HG03558 (cell line): Measurements from ENCODE around the gene PRKAA1.
"Not testable (repeated sequence)": the region's sequence is repeated elsewhere in the genome, so short reads cannot be mapped to it uniquely, and the experiment has no call there.

ENCODE experiments used
- ATAC-seq: cut with Tn5 transposase; IDR thresholded peaks from one replicate; pipeline ENCODE4 v1.9.1; 2021; ENCODE audit warnings: moderate number of reproducible peaks; ENCODE audit not compliant: unreplicated experiment; ENCODE audit errors: extremely low read depth

PRKAA1 gene

DNA sequence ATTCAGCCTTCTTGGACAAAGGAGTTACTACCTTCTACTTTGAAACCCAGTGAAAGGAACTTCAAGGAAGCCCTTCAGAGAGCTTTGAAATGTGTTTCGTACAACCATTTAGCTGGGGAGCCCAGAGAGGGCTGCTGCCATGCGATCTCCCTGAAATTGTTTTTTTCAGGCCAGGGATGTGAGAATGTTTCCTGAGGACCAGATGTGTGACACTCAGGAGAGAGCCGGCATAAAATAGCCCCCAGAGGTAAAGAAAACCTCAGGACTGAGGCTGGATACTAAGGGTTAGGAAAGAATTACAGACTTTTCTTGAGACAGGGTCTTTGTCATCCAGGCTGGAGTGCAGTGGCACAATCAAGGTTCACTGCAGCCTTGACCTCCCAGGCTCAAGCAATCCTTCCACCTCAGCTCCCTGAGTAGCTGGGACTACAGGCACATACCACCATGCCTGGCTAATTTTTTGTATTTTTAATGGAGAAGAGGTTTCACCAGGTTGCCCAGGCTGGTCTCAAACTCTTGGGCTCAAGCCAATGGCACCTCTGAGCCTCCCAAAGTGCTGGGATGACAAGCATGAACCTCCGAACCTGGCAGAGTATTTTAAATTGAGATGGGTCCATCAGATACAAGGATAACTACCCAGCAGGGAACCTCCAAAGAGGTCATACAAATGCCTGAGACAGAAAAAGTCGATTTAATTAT, 28.5 kb upstream of the PRKAA1 start:
- no peak for ATAC-seq

DNA sequence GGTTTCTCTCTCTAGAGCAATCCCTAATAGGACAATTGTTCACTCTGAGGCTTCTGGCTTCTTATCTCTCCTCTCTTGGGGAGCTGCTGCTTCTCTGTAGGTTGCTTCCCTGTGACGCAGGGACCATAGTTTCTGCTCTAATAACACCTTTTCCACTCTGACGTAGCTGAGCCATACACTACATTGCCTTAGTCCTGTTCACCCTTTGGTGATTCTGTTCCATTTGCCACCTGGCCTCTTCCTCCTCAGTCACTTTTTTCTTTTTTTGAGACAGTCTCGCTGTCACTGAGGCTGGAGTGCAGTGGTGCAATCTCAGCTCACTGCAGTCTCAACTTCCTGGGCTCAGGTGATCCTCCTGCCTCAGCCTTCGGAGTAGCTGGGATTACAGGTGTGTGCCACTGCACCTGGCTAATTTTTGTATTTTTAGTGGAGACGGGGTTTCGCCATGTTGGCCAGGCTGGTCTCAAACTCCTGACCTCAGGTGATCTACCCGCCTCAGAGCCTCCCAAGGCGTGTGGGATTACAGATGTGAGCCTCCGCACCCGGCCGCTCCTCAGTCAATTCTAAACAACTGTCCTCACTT, 27.4 kb upstream of the PRKAA1 start:
- ATAC-seq, result not testable (repeated sequence)

GRCh38 chr5:40823459-40823858, 25.3 kb upstream of the PRKAA1 start:
- no peak for ATAC-seq

DNA sequence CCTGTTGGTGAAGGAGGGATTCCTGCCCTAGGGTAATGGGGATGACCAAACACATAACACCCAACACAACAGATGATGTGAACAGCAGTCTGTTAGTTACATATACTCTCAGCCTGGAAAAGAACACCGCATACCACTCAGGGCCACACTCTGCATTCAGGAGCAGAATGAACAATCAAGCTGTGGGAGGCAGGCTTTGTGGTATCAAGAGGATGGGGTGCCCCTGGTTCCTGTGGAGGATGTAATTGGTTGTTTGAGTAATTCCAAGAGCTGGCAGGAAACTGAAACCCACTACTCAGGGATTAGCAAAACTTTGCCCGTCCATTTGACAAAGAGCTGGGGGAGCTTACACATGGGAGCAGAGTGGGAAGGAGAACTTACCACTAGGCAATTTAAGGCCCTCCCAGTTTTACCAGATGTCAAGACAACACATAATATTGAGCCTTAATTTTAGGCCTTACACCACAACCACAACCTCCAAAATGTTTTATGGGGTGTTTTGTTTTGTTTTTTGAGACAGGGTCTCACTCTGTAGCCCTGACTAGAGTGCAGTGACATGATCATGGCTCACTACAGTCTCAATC, 15.6 kb upstream of the PRKAA1 start:
- ATAC-seq, result no peak

- ATAC-seq, result no peak
Measured at GRCh38 chr5:40812125-40812524, 14.0 kb upstream of the PRKAA1 start.

- ATAC-seq, result no peak
Measured at GRCh38 chr5:40801771-40802562, 3.8 kb upstream of the PRKAA1 start.

DNA sequence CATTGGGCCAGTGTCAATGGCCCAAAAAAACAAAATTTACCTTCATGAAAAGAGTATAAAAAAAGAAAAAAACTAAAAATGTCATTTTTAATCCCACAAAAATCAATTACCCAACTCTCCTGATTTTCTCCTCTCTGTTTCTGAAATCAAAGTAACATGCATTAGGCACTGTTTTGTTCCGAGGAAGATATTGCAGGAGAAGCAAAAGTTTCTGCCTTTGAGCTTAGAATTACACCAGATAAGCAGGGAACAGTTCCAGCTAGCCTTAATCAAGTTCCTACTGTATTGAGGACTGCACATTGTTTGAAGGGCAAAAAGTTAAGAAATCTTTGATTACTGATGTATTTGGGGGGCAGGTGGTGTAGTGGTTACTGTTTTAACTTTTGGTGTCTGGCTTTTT, 1.1 kb upstream of the PRKAA1 start:
- no peak for ATAC-seq

DNA sequence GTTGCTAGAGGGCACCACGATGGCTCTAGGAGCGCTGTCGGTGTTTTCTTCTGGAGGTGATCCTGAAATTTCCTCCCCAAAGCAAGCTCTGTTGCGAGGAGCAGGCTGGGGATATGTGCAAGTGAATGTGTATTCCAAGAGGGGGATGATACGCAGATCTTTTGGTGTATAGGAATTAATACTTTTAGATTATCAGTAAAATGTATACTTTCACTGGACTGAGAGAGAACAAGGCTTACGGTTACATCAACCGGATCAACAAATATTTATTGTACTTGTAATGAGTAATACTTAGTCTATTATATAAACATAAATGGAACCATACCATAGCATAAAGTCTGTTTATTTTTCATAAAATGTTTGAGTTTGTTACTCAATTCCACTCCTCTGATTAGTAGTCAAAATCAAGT, 632 bp upstream of the PRKAA1 start:
- no peak for ATAC-seq

DNA sequence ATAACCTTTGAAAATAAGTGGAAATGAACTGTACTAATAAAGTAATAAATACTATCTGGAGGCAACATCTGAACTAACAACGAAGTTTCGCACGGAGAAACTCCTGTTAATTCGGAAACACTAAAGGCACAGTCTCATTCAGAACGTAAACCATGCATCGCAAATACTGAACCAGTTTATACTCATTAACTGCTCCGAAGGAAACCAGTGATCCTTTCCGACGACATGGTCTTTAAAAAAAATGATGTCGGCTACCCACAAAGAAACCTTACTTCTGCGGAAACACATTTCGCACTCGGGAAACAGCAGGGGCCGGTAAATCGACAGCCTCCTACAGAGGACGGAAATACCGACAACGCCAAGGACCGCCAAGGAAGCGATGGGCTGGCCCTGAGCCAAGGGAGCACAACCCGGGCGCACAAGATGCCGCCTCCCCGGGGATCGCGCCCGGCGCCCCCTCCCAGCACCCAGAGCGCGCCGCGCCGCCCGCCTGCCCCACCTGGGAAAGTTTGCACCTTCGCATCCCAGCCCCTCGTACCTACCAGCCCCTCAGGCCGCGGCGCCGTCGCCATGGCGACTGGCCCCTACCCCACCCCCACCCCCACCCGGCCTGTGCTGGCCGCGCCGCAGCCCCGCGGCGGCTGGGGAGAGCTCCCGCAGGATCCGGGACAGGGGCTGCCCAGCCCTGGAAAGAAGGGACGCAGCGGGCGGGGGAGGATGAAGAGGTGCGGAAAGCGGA, 732 bp downstream of the PRKAA1 start:
- peak; percentile 22 for ATAC-seq

DNA sequence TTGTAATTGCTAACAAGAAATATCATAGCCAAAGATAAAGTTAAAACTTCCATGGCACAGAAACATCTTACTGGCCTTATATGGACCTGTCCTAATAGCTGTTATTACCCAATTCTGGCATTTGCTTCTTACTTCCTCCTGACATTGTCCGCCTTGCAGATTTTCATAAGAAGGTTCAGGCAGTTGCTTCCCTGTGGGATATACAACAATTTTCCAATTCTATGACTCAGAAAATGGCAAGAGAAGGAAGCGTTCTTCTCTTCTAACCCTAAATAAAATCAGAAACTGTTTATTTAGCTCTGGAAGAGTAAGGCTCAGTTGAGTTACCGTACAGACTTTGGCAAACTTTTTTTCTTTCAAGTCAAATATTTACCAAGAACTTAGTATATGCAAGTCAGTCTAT, 1.7 kb downstream of the PRKAA1 start:
- ATAC-seq, result no peak

DNA sequence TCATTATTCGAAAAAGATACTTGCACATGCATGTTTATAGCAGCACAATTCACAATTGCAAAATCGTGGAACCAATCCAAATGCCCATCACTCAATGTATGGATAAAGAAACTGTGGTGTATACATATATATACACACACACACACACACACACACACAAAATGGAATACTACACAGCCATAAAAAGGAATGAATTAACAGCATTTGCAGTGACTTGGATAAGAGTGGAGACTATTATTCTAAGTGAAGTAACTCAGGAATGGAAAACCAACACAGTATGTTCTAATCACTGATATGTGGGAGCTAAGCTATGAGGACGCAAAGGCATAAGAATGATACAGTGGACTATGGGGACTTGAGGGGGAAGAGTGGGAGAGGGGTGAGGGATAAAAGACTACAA, 3.3 kb downstream of the PRKAA1 start:
- ATAC-seq, result not testable (repeated sequence)

GRCh38 chr5:40794340-40794739, 3.8 kb downstream of the PRKAA1 start:
- ATAC-seq, result not testable (repeated sequence)

GRCh38 chr5:40792691-40793090, 5.5 kb downstream of the PRKAA1 start:
- not testable (repeated sequence) for ATAC-seq

GRCh38 chr5:40791715-40792139, 6.4 kb downstream of the PRKAA1 start:
- no peak for ATAC-seq

GRCh38 chr5:40790947-40791593, 7.1 kb downstream of the PRKAA1 start:
- ATAC-seq, result no peak

DNA sequence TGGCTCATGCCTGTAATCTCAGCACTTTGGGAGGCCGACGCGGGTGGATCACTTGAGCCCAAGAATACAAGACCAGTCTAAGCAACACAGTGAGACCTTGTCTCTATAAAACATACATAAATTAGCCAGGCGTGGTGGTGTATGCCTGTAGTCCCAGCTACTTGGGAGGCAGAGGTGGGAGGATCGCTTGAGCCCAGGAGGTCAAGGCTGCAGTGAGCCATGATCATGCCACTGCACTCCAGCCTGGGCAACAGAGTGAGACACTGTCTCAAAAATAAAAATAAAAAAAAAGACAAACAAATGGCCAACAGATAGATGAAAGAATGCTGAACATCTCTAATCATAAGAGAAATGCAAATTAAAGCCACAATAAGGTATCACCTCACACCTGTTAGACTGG, 9.2 kb downstream of the PRKAA1 start:
- not testable (repeated sequence) for ATAC-seq

- ATAC-seq, result no peak
Measured at GRCh38 chr5:40787986-40788385, 10.2 kb downstream of the PRKAA1 start.

GRCh38 chr5:40786664-40787063, 11.5 kb downstream of the PRKAA1 start:
- ATAC-seq, result not testable (repeated sequence)

DNA sequence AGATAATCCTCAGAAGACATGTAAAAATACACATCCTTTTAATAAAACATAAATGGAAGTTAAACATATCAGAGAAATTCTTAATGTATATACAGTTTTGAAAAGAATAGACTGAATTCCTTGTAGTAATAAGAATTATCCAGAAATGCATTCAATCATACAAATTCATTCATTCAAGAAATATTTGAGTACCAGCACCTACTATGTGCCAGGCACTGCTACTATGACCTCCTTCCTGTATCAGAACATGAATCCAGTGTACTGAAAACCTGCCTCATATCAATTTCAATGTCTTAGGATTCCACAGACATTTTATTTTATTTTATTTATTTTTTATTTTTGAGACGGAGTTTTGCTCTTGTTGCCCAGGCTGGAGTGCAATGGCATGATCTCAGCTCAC, 13.3 kb downstream of the PRKAA1 start:
- no peak for ATAC-seq
